K562 (cell line): Measurements from ENCODE around the gene HPD. TPM values are rescaled to one million over a fixed set of nuclear protein-coding genes. Genes with fewer than 3 reads are reported as not detected.
A peak's percentile ranks its signal among the peaks of the same experiment; 100 is the strongest.

Source experiments
- CBX3 ChIP-seq, 2 experiments: IDR thresholded peaks; 1 replicate in 1 of 2; 2 replicates in 1 of 2; pipeline ENCODE4 v1.6.1; 2012; ENCODE audit warnings: inconsistent platforms in 2 of 2, low read length in 2 of 2, borderline replicate concordance in 1 of 2, control low read depth in 1 of 2
- E2F3 ChIP-seq: fragments of 250-450 bp; sonication (Bioruptor Pico); IDR thresholded peaks from 2 replicates; pipeline ENCODE4 v1.4.0; 2020; ENCODE audit warnings: mild to moderate bottlenecking
- ETV1 ChIP-seq: fragments of 450-650 bp; conservative IDR thresholded peaks from 2 replicates; pipeline ENCODE4 v1.6.1; 2016; ENCODE audit warnings: missing genetic modification characterization, control low read depth, low read depth, missing compliant biosample characterization
- FIP1L1 ChIP-seq: fragments of 200-400 bp; formaldehyde crosslinking; IDR thresholded peaks from 2 replicates; pipeline ENCODE4 v1.6.1; 2018; ENCODE audit warnings: mild to moderate bottlenecking, low read depth, low read length; ENCODE audit not compliant: poor library complexity, severe bottlenecking
- FOXK1 ChIP-seq: sonication (generic); formaldehyde crosslinking; IDR thresholded peaks from 2 replicates; pipeline ENCODE4 v1.8.0; 2022; ENCODE audit warnings: missing genetic modification reagents, mild to moderate bottlenecking, borderline replicate concordance
- FOXK2 ChIP-seq, 2 experiments: fragments of 450-650 bp; IDR thresholded peaks in 1 of 2; conservative IDR thresholded peaks in 1 of 2; 2 replicates each; pipeline ENCODE4 v1.6.1; 2016; ENCODE audit warnings: low read depth in 2 of 2, mild to moderate bottlenecking in 1 of 2
- GATAD2B ChIP-seq: fragments of 450-650 bp; IDR thresholded peaks from 2 replicates; pipeline ENCODE4 v1.6.1; 2017; ENCODE audit warnings: mild to moderate bottlenecking, borderline replicate concordance
- JUND ChIP-seq, 2 experiments: IDR thresholded peaks; 2 replicates in 1 of 2; 3 replicates in 1 of 2; pipeline ENCODE4 v1.6.1; 2011; ENCODE audit warnings: borderline replicate concordance in 2 of 2, low read depth in 2 of 2, low read length in 2 of 2, improper control_type of control experiment in 1 of 2, missing biosample characterization in 1 of 2, missing genetic modification characterization in 1 of 2, missing genetic modification reagents in 1 of 2
- KLF6 ChIP-seq: fragments of 250-450 bp; sonication (Bioruptor Pico); IDR thresholded peaks from 2 replicates; pipeline ENCODE4 v1.4.0; 2020; ENCODE audit warnings: mild to moderate bottlenecking, moderate library complexity, borderline replicate concordance
- MECOM ChIP-seq: fragments of 250-450 bp; sonication (Bioruptor Pico); IDR thresholded peaks from 2 replicates; pipeline ENCODE4 v1.8.0; 2022; ENCODE audit warnings: inconsistent platforms
- NCOA6 ChIP-seq: fragments of 450-650 bp; IDR thresholded peaks from 2 replicates; pipeline ENCODE4 v1.6.1; 2017; ENCODE audit warnings: mild to moderate bottlenecking
- POLR2AphosphoS5 ChIP-seq: IDR thresholded peaks from 2 replicates; pipeline ENCODE4 v1.6.1; 2011; ENCODE audit warnings: mild to moderate bottlenecking, low read depth, low read length, moderate library complexity; ENCODE audit not compliant: control insufficient read depth, insufficient read depth
- RCOR1 ChIP-seq, 2 experiments: IDR thresholded peaks; 2 replicates each; pipeline ENCODE4 v1.6.1; 2012; ENCODE audit warnings: low read depth in 2 of 2, low read length in 2 of 2, borderline replicate concordance in 1 of 2, improper control_type of control experiment in 1 of 2
- SRF ChIP-seq, 2 experiments: fragments of 250-450, 450-650 bp in 1 of 2; sonication (Bioruptor Pico) in 1 of 2; sonication (generic) in 1 of 2; formaldehyde crosslinking; IDR thresholded peaks; 2 replicates each; pipeline versions ENCODE4 v1.5.0 to v1.5.1; 2020 to 2022; ENCODE audit warnings: mild to moderate bottlenecking in 1 of 2, missing genetic modification reagents in 1 of 2
- TCF7 ChIP-seq: sonication (generic); IDR thresholded peaks from 2 replicates; pipeline ENCODE4 v1.6.1; 2016; ENCODE audit warnings: antibody characterized with exemption, borderline replicate concordance
- TCFL5 ChIP-seq: fragments of 250-450 bp; sonication (Bioruptor Pico); conservative IDR thresholded peaks from 2 replicates; pipeline ENCODE4 v1.6.1; 2021; ENCODE audit warnings: mild to moderate bottlenecking, moderate library complexity, matching md5 sums
- ZNF124 ChIP-seq: sonication (generic); formaldehyde crosslinking; IDR thresholded peaks from 2 replicates; pipeline ENCODE4 v1.8.1; 2022; ENCODE audit warnings: missing genetic modification reagents
- ZNF324 ChIP-seq: fragments of 250-450 bp; sonication (Bioruptor Pico); IDR thresholded peaks from 2 replicates; pipeline ENCODE4 v1.4.0; 2020; ENCODE audit warnings: mild to moderate bottlenecking
- ZNF408 ChIP-seq: fragments of 250-450 bp; sonication (Bioruptor Pico); IDR thresholded peaks from 2 replicates; pipeline ENCODE4 v1.4.0; 2020; ENCODE audit warnings: low read depth, mild to moderate bottlenecking, moderate library complexity
- polyA plus RNA-seq, 8 experiments: library from polyadenylated mRNA; depleted of rRNA in 4 of 8; stranded (reverse) in 5 of 8; unstranded in 3 of 8; fragments of >200 nt; fragmentation: Nextera tagmentation in 2 of 8; fragmentation: Illumina TruSeq in 1 of 8; extraction: Ambion mirVana in 2 of 8; extraction: Trizol in 1 of 8; gene quantifications; 2 replicates each; pipeline versions ENCODE4 v1.2.1 to v1.2.3, GENCODE V29; 2011 to 2014; ENCODE audit warnings: inconsistent platforms in 1 of 8, missing spikeins in 1 of 8
- total RNA-seq, 7 experiments: library from RNA; depleted of rRNA in 6 of 7; stranded (reverse); fragments of >200 nt in 6 of 7; fragmentation: Illumina TruSeq in 2 of 7; extraction: Trizol in 2 of 7; gene quantifications; 2 replicates each; pipeline versions ENCODE4 v1.2.1 to v1.2.3, GENCODE V29; 2011 to 2021; ENCODE audit warnings: low replicate concordance in 1 of 7
- TF ChIP-seq, protein P1 (sequence below), 2 experiments: IDR thresholded peaks; 2 replicates each; pipeline ENCODE4 v1.6.1; 2012; ENCODE audit warnings: improper control_type of control experiment in 2 of 2, low read depth in 2 of 2, low read length in 2 of 2, borderline replicate concordance in 1 of 2
- TF ChIP-seq, protein P2 (sequence below), 2 experiments: fragments of 450-650 bp; IDR thresholded peaks; 2 replicates each; pipeline ENCODE4 v1.6.1; 2016
- TF ChIP-seq, protein P3 (sequence below): fragments of 250-450 bp; sonication (Bioruptor Pico); IDR thresholded peaks from 2 replicates; pipeline ENCODE4 v1.8.0; 2021; ENCODE audit warnings: borderline replicate concordance, mild to moderate bottlenecking, moderate library complexity; ENCODE audit not compliant: poor library complexity, severe bottlenecking

HPD gene
- total and polyA plus RNA-seq, 9 of the 15 experiments (the other 6 are each of a cell fraction or from before 2014, with no cell fraction given), result 0.06 to 0.29 (median 0.07) TPM; not detected in 4

DNA sequence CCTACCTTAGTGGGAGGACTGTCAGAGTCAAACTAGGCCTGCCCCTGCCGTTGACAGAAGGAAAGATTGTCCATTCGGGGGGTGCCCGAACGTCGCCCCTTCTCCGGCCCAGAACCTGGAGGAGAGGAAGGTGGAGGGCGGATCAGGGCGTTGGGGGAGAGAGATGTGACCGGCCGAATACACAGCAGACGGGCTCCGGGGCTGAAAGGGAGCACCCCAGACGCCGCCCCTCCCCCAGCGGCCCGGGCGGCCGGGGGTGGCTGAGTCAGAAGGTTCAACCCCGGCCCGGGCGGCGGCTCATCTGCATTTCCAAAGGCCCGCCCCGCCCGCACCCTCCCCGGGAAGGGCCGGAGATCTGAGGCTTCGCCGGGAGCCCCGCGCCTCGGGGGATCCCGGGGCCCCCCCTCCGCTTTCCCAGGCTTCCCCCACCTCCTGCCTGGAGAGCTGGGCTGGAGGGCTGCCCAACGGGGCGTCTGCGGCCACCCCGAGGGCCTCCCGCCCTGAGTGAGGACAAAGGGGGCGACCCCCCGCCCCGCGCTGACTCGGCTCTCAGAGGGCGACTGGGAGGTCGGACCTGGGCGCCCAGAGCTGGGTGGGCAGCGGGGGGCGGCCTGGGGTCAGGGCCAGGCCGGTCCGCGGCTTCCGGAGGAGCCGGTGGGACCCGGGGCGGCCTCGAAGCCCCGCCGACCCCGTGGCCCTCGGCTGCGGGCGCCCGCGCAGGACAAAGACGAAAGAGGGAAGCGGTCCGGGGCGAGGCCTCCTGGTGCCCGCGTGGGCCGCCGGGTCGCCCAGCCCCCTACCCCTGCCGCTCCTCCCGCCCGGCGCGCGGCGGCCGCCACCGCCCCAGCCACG, 58.6 kb downstream of the HPD start (continued):
- TF ChIP-seq FIP1L1 (peak; percentile 91), E2F3 (CRISPR knock-in tag) (no peak), TCFL5 (CRISPR knock-in tag) (no peak), ZNF324 (no peak), JUND (IDR thresholded peaks at IDR 0.05; ENCODE audit: borderline replicate concordance, low read depth, low read length) (peak; percentile 88), JUND (tag; IDR thresholded peaks at IDR 0.05; ENCODE audit: borderline replicate concordance, low read depth, low read length) (no peak; the same call in 2 of the 3 replicates), CBX3 (IDR thresholded peaks at IDR 0.05; ENCODE audit: borderline replicate concordance in 1 of 2, low read length in 2 of 2) (no peak), NCOA6 (no peak), RCOR1 (IDR thresholded peaks at IDR 0.05; ENCODE audit: borderline replicate concordance in 1 of 2, low read depth in 2 of 2, low read length in 2 of 2) (peak; percentile 17 to 42; a peak in 2 of 4 replicates), POLR2AphosphoS5 (no peak; the same call in 1 of the 2 replicates), KLF6 (CRISPR knock-in tag) (peak; percentile 25; the same call in 1 of the 2 replicates), FOXK2 (conservative IDR thresholded peaks at IDR 0.05 in 1 of 2, IDR thresholded peaks at IDR 0.05 in 1 of 2; ENCODE audit: low read depth in 2 of 2) (no peak), MECOM (no peak), FOXK1 (peak; percentile 47; the same call in 1 of the 2 replicates), ZNF408 (CRISPR knock-in tag) (no peak), ZNF124 (CRISPR knock-in tag) (no peak), SRF (CRISPR knock-in tag; IDR thresholded peaks at IDR 0.05) (0 out of 4 replicates have a peak, but pooled peaks of 1 of the 2 experiments have one; percentile 37), ETV1 (tag) (no peak), TCF7 (0 out of 2 replicates have a peak, but pooled peaks have one; percentile 13), GATAD2B (peak; percentile 68)
- TF ChIP-seq, protein P1, sequence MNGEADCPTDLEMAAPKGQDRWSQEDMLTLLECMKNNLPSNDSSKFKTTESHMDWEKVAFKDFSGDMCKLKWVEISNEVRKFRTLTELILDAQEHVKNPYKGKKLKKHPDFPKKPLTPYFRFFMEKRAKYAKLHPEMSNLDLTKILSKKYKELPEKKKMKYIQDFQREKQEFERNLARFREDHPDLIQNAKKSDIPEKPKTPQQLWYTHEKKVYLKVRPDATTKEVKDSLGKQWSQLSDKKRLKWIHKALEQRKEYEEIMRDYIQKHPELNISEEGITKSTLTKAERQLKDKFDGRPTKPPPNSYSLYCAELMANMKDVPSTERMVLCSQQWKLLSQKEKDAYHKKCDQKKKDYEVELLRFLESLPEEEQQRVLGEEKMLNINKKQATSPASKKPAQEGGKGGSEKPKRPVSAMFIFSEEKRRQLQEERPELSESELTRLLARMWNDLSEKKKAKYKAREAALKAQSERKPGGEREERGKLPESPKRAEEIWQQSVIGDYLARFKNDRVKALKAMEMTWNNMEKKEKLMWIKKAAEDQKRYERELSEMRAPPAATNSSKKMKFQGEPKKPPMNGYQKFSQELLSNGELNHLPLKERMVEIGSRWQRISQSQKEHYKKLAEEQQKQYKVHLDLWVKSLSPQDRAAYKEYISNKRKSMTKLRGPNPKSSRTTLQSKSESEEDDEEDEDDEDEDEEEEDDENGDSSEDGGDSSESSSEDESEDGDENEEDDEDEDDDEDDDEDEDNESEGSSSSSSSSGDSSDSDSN (IDR thresholded peaks at IDR 0.05; ENCODE audit: borderline replicate concordance in 1 of 2, low read depth in 2 of 2, low read length in 2 of 2), result peak in 1 of 2 experiments; percentile 81; a peak in 1 of 4 replicates
- TF ChIP-seq, protein P2, sequence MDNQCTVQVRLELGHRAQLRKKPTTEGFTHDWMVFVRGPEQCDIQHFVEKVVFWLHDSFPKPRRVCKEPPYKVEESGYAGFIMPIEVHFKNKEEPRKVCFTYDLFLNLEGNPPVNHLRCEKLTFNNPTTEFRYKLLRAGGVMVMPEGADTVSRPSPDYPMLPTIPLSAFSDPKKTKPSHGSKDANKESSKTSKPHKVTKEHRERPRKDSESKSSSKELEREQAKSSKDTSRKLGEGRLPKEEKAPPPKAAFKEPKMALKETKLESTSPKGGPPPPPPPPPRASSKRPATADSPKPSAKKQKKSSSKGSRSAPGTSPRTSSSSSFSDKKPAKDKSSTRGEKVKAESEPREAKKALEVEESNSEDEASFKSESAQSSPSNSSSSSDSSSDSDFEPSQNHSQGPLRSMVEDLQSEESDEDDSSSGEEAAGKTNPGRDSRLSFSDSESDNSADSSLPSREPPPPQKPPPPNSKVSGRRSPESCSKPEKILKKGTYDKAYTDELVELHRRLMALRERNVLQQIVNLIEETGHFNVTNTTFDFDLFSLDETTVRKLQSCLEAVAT (IDR thresholded peaks at IDR 0.05), result peak; percentile 36 to 56; a peak in 2 of 4 replicates
- TF ChIP-seq, protein P3, sequence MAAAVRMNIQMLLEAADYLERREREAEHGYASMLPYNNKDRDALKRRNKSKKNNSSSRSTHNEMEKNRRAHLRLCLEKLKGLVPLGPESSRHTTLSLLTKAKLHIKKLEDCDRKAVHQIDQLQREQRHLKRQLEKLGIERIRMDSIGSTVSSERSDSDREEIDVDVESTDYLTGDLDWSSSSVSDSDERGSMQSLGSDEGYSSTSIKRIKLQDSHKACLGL (CRISPR knock-in tag), result no peak
